Ectodermal cell (in vitro differentiated cells): ENCODE data around the gene MXRA5. TPM values are rescaled to one million over a fixed set of nuclear protein-coding genes. Genes with fewer than 3 reads are reported as not detected.
A peak's percentile ranks its signal among the peaks of the same experiment; 100 is the strongest.

Experiments used
- H3K27ac ChIP-seq: 2 replicates; pipeline ENCODE4 v1.7.0; 2013; ENCODE audit warnings: mild to moderate bottlenecking, low read depth, low read length; ENCODE audit not compliant: insufficient read depth, poor library complexity, severe bottlenecking
- H3K27me3 ChIP-seq: 2 replicates; pipeline ENCODE4 v1.7.0; 2013; ENCODE audit warnings: mild to moderate bottlenecking, low read length; ENCODE audit not compliant: insufficient read depth, control insufficient read depth, poor library complexity, severe bottlenecking
- H3K36me3 ChIP-seq: one replicate; pipeline ENCODE4 v1.7.0; 2013; ENCODE audit warnings: low read length; ENCODE audit not compliant: control insufficient read depth, insufficient read depth
- H3K4me1 ChIP-seq: one replicate; pipeline ENCODE4 v1.7.0; 2013; ENCODE audit warnings: low read length; ENCODE audit not compliant: control insufficient read depth, insufficient read depth
- H3K4me3 ChIP-seq: 2 replicates; pipeline ENCODE4 v1.7.0; 2013; ENCODE audit warnings: low read depth, low read length, control low read depth; ENCODE audit not compliant: insufficient read depth
- H3K9me3 ChIP-seq: 2 replicates; pipeline ENCODE4 v1.7.0; 2013; ENCODE audit warnings: mild to moderate bottlenecking, low read length, moderate library complexity; ENCODE audit not compliant: control insufficient read depth
- WGBS, 2 experiments: methylation state at CpG; one replicate each; pipeline ENCODE4 v1.1.7; 2013; ENCODE audit warnings: missing lambda C conversion rate in 2 of 2; 5-methylcytosine and 5-hydroxymethylcytosine counted together
- polyA plus RNA-seq, 4 experiments: library from polyadenylated mRNA; stranded (reverse); fragments of 50-300 nt; gene quantifications; one replicate each; pipeline ENCODE4 v1.2.3, GENCODE V29; 2013

The MXRA5 gene, protein sequence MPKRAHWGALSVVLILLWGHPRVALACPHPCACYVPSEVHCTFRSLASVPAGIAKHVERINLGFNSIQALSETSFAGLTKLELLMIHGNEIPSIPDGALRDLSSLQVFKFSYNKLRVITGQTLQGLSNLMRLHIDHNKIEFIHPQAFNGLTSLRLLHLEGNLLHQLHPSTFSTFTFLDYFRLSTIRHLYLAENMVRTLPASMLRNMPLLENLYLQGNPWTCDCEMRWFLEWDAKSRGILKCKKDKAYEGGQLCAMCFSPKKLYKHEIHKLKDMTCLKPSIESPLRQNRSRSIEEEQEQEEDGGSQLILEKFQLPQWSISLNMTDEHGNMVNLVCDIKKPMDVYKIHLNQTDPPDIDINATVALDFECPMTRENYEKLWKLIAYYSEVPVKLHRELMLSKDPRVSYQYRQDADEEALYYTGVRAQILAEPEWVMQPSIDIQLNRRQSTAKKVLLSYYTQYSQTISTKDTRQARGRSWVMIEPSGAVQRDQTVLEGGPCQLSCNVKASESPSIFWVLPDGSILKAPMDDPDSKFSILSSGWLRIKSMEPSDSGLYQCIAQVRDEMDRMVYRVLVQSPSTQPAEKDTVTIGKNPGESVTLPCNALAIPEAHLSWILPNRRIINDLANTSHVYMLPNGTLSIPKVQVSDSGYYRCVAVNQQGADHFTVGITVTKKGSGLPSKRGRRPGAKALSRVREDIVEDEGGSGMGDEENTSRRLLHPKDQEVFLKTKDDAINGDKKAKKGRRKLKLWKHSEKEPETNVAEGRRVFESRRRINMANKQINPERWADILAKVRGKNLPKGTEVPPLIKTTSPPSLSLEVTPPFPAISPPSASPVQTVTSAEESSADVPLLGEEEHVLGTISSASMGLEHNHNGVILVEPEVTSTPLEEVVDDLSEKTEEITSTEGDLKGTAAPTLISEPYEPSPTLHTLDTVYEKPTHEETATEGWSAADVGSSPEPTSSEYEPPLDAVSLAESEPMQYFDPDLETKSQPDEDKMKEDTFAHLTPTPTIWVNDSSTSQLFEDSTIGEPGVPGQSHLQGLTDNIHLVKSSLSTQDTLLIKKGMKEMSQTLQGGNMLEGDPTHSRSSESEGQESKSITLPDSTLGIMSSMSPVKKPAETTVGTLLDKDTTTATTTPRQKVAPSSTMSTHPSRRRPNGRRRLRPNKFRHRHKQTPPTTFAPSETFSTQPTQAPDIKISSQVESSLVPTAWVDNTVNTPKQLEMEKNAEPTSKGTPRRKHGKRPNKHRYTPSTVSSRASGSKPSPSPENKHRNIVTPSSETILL (N-terminal part only)
- 1.3 TPM for polyA plus RNA-seq (2013, experiment 1 of 4)
- polyA plus RNA-seq (2013, experiment 2 of 4), result 1.5 TPM
- 1.4 TPM for polyA plus RNA-seq (2013, experiment 3 of 4)
- 2.0 TPM for polyA plus RNA-seq (2013, experiment 4 of 4)

DNA sequence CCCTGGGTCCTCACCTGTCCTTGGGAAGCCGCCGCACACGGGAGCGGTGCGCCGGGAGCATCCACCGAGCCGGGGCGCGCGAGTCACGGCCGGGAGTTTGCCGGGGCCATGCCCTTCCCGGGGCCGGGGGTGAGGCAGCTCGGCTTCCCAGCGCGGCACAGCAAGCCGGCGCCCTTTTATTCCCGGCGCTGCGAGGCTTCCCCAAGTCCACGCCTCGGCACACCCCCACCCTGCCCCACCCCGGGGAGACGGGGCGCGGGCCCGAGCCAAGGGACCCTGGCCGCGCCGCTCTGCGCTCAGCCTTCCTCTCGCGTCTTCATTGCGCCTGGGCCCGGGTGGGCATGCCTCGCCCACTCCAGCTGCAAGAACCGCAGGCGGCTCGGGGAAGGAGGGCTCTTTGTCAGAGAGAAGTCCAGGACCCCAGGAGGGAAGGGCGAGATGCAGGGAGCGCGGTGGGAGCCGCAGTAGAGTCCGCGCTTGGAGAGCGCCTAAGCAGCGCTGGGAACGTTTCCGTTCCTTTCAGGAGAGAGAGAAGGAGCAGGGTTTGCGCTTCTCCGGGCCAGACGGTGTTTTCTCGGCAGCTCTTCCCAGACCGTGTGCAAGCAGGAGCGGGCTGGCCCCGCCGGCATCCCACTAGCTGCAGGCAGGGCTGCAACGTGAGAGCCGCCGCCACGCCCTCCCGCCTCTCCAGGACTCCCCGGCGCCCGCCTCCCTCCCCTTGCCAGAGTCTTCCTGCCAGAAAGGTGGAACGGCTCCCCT lies at the start of gene MXRA5:
Gene MXRA5, minus strand, starts transcription at position 152 of the 759 bp plus-strand sequence. CDS start 2,819 bp downstream, outside the sequence.
- 0% methylated on average over 70 of the region's 70 CpGs for WGBS, 2 experiments
- Histone ChIP-seq H3K4me1 (no peaks in the 10 kb centered on the region), H3K36me3 (no peaks in the 10 kb centered on the region), H3K4me3 (peak within 1 kb of the TSS; percentile 36), H3K27me3 (peaks cover 47% of the 10 kb centered on the region), H3K9me3 (no peaks in the 10 kb centered on the region), H3K27ac (no peak within 1 kb of the TSS)

DNA sequence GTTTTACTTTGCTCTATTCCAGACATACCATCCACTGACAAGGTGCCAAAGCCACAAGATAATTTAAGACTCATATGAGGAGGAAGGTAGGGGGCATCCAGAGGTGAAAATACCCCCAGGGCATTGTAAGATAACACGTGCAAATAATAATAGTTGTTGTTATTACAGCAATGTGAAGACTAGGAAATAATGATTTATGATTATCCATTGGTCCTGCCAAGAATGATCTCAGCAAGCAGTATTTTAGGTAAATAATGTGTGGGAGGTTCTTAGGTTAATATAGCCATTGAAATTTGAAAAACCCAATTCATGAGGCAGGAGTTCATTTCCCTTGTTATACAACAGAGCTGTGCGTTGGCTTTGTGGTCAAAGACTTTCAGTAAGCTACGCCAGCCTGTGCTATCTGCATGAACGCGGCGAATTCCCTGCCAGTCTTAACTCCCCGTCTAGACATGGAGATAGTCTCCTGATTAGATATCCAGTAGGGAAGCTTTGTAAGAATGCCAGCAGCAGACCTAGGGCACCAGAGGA lies 47.2 kb upstream of the MXRA5 start:
- Histone ChIP-seq H3K27me3 (no peaks in the 10 kb centered on the region), H3K4me1 (no peaks in the 10 kb centered on the region), H3K4me3 (no peak overlapping the region), H3K27ac (no peak overlapping the region), H3K9me3 (no peaks in the 10 kb centered on the region), H3K36me3 (no peaks in the 10 kb centered on the region)
- 91 to 93% methylated on average over 7 of the region's 7 CpGs for WGBS, 2 experiments

DNA sequence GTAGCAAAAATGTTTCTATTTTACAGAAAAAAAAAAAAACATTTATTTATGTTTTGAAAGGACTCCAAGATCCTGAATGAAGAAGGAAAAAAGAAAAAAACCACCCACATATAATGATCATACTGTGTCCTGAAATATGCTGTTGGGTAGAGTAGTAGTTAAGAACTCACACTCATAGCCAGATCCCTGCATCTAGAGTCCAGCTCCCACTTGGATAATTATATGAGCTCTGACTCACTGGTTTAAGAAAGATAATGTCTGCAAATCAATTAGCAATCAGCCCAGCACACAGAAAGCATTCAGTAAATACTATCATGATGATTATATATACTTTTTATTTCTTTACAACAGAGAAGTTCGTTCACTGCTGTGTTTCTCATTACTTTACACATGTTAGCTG lies 46.7 kb upstream of the MXRA5 start:
- no peaks in the 10 kb centered on the region for H3K36me3 ChIP-seq
- H3K9me3 ChIP-seq, result no peaks in the 10 kb centered on the region
- H3K4me3 ChIP-seq, result no peak overlapping the region
- H3K4me1 ChIP-seq, result no peaks in the 10 kb centered on the region
- no peak overlapping the region for H3K27ac ChIP-seq
- no peaks in the 10 kb centered on the region for H3K27me3 ChIP-seq
- WGBS, 2 experiments, result 100% methylated on average over 1 of the region's 1 CpG; no CpG with 5 or more reads in 1 of the 2 experiments

DNA sequence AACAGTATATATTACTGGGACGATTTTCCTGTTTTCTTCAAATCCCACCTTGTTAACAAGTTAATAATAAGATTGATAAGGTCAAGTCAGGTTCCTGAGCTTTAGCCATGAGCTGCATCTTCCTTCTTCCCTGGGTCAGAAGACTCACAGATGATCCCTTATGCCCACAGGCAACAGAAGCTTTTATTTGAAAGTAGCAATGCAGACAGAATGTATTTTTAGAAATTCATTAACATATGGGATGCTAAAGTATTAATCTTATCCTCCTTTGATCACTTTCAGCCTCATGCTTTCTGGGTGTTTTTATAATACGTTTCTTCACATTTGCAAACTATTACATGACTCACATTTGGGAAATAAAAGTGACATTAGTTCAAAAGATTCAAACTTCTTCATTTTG lies 42.0 kb upstream of the MXRA5 start:
- H3K27me3 ChIP-seq, result no peaks in the 10 kb centered on the region
- WGBS, 2 experiments, result 80% methylated on average over 2 of the region's 2 CpGs; no CpG with 5 or more reads in 1 of the 2 experiments
- no peaks in the 10 kb centered on the region for H3K36me3 ChIP-seq
- no peaks in the 10 kb centered on the region for H3K4me1 ChIP-seq
- no peak overlapping the region for H3K4me3 ChIP-seq
- no peak overlapping the region for H3K27ac ChIP-seq
- no peaks in the 10 kb centered on the region for H3K9me3 ChIP-seq

DNA sequence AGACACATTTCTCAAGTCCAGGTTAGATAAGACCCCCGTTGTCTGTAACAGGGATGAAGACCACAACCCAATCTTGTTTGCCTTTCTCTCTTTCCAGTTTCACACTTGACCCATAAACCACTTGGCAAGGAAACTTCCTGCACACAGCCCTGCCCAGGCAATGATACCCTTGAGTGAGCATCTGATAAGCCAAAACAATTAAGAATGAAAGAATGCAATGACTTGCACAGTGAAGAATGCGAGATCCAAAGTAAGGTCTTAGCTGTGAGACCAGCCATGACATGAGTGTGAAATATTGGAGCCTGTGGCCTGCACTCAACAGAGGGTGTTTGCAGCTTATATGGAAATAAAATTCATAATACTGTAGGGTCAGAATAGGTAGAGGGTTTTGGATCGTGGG lies 37.9 kb upstream of the MXRA5 start:
- 92 to 96% methylated on average over 2 to 3 of the region's 3 CpGs for WGBS, 2 experiments
- no peaks in the 10 kb centered on the region for H3K27me3 ChIP-seq
- H3K36me3 ChIP-seq, result no peaks in the 10 kb centered on the region
- H3K4me3 ChIP-seq, result no peak overlapping the region
- H3K27ac ChIP-seq, result no peak overlapping the region
- H3K9me3 ChIP-seq, result no peaks in the 10 kb centered on the region
- H3K4me1 ChIP-seq, result no peaks in the 10 kb centered on the region

DNA sequence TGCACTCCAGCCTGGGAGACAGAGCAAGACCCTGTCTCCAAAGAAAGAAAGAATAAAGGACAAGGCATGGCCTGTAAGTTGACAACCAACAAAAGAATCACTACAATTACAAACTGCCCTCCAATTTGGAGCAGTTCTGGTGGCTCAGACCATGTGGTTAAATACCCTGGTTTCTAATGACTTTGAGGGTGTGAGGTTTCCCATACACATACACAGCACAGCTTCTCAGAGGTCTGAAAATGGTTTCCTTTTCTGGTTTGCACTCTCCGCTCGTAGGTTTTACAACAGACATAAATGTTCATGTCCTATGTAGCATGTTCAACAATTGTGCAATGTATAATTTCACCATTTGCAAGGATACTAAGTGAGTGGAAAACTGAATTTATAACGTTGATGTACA lies 34.2 kb upstream of the MXRA5 start:
- no peaks in the 10 kb centered on the region for H3K27me3 ChIP-seq
- H3K27ac ChIP-seq, result no peak overlapping the region
- no peaks in the 10 kb centered on the region for H3K9me3 ChIP-seq
- 92 to 93% methylated on average over 1 to 2 of the region's 3 CpGs for WGBS, 2 experiments
- H3K4me1 ChIP-seq, result no peaks in the 10 kb centered on the region
- H3K4me3 ChIP-seq, result no peak overlapping the region
- H3K36me3 ChIP-seq, result no peaks in the 10 kb centered on the region

DNA sequence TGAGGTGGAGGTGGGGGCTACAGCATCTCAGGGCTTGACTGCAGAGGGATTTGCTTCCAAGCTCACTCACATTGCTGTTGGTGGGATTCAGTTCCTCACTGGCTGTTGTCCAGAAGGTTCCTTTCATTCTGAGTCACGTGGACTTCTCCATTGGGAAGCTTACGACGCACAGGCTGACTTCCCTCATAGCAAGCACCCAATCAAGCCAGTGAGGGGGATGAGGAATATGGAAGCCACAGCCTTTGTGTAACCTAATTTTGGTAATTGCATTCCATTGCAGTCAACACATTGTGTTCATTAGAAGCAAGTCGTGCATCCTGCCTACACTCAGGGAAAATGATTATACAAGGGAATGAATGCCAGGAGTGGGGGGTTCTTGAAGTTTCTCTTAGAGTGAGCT lies 32.7 kb upstream of the MXRA5 start:
- Histone ChIP-seq H3K27me3 (no peaks in the 10 kb centered on the region), H3K27ac (no peak overlapping the region)
- 89 to 100% methylated on average over 4 of the region's 4 CpGs for WGBS, 2 experiments

DNA sequence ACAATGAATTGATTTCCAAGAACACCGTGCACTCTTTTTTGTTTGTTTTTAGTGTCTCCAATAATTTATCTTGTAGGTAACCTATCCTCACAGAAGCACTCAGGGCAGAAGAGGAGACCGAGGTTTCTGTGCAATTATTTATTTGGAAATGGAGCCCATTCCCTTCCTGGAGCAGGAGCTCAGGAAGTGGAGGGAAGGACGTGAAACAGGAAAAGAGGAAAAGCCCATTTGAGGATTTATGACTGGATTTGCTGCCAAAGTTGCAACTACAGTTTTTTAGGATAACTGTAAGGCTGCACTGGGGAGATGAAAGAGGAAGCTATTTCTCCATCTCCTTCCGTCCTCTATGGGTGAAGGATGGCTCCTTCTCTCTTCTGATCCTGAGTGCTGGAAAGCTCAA lies 31.7 kb upstream of the MXRA5 start:
- WGBS, 2 experiments, result 90 to 95% methylated on average over 3 to 4 of the region's 4 CpGs
- Histone ChIP-seq H3K27me3 (no peaks in the 10 kb centered on the region), H3K4me3 (no peak overlapping the region), H3K27ac (no peak overlapping the region), H3K4me1 (no peaks in the 10 kb centered on the region), H3K9me3 (no peaks in the 10 kb centered on the region), H3K36me3 (no peaks in the 10 kb centered on the region)

More for the DNA sequence above, 32.7 kb upstream of the MXRA5 start:
- H3K9me3 ChIP-seq, result no peaks in the 10 kb centered on the region
- no peaks in the 10 kb centered on the region for H3K4me1 ChIP-seq
- H3K4me3 ChIP-seq, result no peak overlapping the region
- no peaks in the 10 kb centered on the region for H3K36me3 ChIP-seq

DNA sequence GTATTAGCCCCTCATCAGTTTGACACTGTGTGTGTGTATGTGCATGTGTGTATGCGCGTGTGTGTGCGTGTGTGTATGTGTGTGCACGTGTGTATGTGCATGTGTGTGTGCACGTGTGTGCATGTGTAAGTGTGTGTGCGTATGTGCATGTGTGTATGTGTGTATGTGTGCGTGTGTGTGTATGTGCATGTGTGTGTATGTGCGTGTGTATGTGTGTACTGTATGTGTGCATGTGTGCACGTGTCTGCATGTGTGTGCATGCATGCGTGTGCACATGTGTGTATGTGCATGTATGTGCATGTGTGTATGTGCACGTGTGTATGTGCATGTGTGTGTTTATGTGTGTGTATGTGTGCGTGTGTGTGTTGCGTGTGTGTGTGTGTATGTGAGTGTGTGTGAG lies 31.1 kb upstream of the MXRA5 start:
- Histone ChIP-seq H3K27me3 (no peaks in the 10 kb centered on the region), H3K4me1 (no peaks in the 10 kb centered on the region), H3K36me3 (no peaks in the 10 kb centered on the region), H3K9me3 (no peaks in the 10 kb centered on the region), H3K27ac (no peak overlapping the region), H3K4me3 (no peak overlapping the region)
- 94 to 96% methylated on average over 11 of the region's 13 CpGs for WGBS, 2 experiments
